ENCODE measurements around the gene CDHR3.

- TF ChIP-seq CTCF (IDR thresholded peaks at IDR 0.05) (no peak), FOSL2 (IDR thresholded peaks at IDR 0.05) (no peak), FOSL2 (CRISPR knock-in tag; IDR thresholded peaks at IDR 0.05) (no peak), ZFP36 (IDR thresholded peaks at IDR 0.05; ENCODE audit: borderline replicate concordance, partially characterized antibody) (no peak), ESRRA (IDR thresholded peaks at IDR 0.05; ENCODE audit: borderline replicate concordance, low read length) (no peak), HMGXB4 (CRISPR knock-in tag; IDR thresholded peaks at IDR 0.05; ENCODE audit: borderline replicate concordance) (no peak), REST (IDR thresholded peaks at IDR 0.05) (no peak), USF2 (IDR thresholded peaks at IDR 0.05) (no peak)
Measured at GRCh38 chr7:106015381-106016218, 52.5 kb downstream of the CDHR3 start.
